A549 (cell line): ENCODE results near the gene MEGF9. TPM values are rescaled to one million over a fixed set of nuclear protein-coding genes. Genes with fewer than 3 reads are reported as not detected.
A peak's percentile ranks its signal among the peaks of the same experiment; 100 is the strongest.

ENCODE experiments used
- ATAC-seq, 2 experiments: fragments of 200-7000 bp in 1 of 2; fragments of >200 bp in 1 of 2; cut with Nextera tagmentation in 1 of 2; cut with Tn5 transposase in 1 of 2; 3 replicates each; pipeline versions ENCODE4 v1.8.0 to v1.9.1; 2018 to 2020; ENCODE audit warnings: mild to moderate bottlenecking in 1 of 2, moderate library complexity in 1 of 2
- CTCF ChIA-PET: fragments of 300-600 bp; sonication (Branson Sonifier 250); formaldehyde crosslinking; extraction: SDS; loops from one replicate; lab custom pipeline; 2021; ENCODE audit warnings: antibody characterized with exemption, inconsistent platforms; lab: Yijun Ruan, JAX
- POLR2A ChIA-PET: fragments of 350-600 bp; formaldehyde crosslinking; extraction: SDS; loops from one replicate; lab custom pipeline; 2021; ENCODE audit warnings: antibody characterized with exemption, inconsistent platforms; lab: Yijun Ruan, JAX
- DNase-seq, 2 experiments: peaks; one replicate each; pipeline versions ENCODE4 v3.0.0 to v3.0.0-alpha.2; 2011 to 2016; ENCODE audit warnings: low read depth in 1 of 2, low spot score in 1 of 2
- FAIRE-seq: peaks from 2 replicates; lab custom pipeline; 2011; peaks lifted over from hg19 to GRCh38; lab: Jason Lieb, UNC
- H3K27ac ChIP-seq, 2 experiments: fragments of >200 bp; sonication (Bioruptor Twin); formaldehyde crosslinking; 3 replicates each; pipeline ENCODE4 v1.5.1; 2016 to 2017
- H3K4me1 ChIP-seq: fragments of >200 bp; sonication (Bioruptor Twin); formaldehyde crosslinking; 3 replicates; pipeline ENCODE4 v1.6.1; 2016
- H3K4me2 ChIP-seq: fragments of >200 bp; sonication (Bioruptor Twin); formaldehyde crosslinking; 3 replicates; pipeline ENCODE4 v1.6.1; 2016
- H3K4me3 ChIP-seq: fragments of >200 bp; sonication (Bioruptor Twin); formaldehyde crosslinking; 3 replicates; pipeline ENCODE4 v1.5.1; 2016
- H3K9me3 ChIP-seq: fragments of >200 bp; sonication (Bioruptor Twin); formaldehyde crosslinking; 3 replicates; pipeline ENCODE4 v1.6.1; 2016
- ATOH8 ChIP-seq: fragments of 250-450 bp; sonication (Bioruptor Pico); IDR thresholded peaks from 2 replicates; pipeline ENCODE4 v1.5.0; 2020; ENCODE audit warnings: low read depth, mild to moderate bottlenecking, moderate library complexity
- CEBPB ChIP-seq, 2 experiments: fragments of >200 bp in 1 of 2; sonication (Bioruptor Twin) in 1 of 2; formaldehyde crosslinking in 1 of 2; IDR thresholded peaks; 2 replicates each; pipeline ENCODE4 v1.6.1; 2012 to 2016
- CHD2 ChIP-seq: fragments of 150-350 bp; IDR thresholded peaks from 2 replicates; pipeline ENCODE4 v1.6.1; 2014; ENCODE audit warnings: low read length; ENCODE audit not compliant: partially characterized antibody
- CTCF ChIP-seq: fragments of >200 bp; sonication (Bioruptor Twin); formaldehyde crosslinking; IDR thresholded peaks from 3 replicates; pipeline ENCODE4 v1.5.1; 2016
- E2F6 ChIP-seq: IDR thresholded peaks from 2 replicates; pipeline ENCODE4 v1.6.1; 2012; ENCODE audit warnings: low read depth, borderline replicate concordance
- EHF ChIP-seq: fragments of 250-450 bp; sonication (Bioruptor Pico); IDR thresholded peaks from 2 replicates; pipeline ENCODE4 v1.5.0; 2020; ENCODE audit warnings: mild to moderate bottlenecking
- ESRRA ChIP-seq: fragments of 150-350 bp; IDR thresholded peaks from 2 replicates; pipeline ENCODE4 v1.6.1; 2014; ENCODE audit warnings: mild to moderate bottlenecking, low read length, borderline replicate concordance
- HDAC2 ChIP-seq: fragments of 200-600 bp; sonication (generic); IDR thresholded peaks from 2 replicates; pipeline ENCODE4 v1.6.1; 2016
- HES2 ChIP-seq: fragments of >200 bp; sonication (Bioruptor Twin); formaldehyde crosslinking; IDR thresholded peaks from 2 replicates; pipeline ENCODE4 v1.6.1; 2016
- HEYL ChIP-seq: fragments of 250-450 bp; sonication (Bioruptor Pico); IDR thresholded peaks from 2 replicates; pipeline ENCODE4 v1.8.0; 2021; ENCODE audit warnings: mild to moderate bottlenecking, moderate library complexity
- HOXA7 ChIP-seq: fragments of 250-450 bp; sonication (Bioruptor Pico); IDR thresholded peaks from 2 replicates; pipeline ENCODE4 v1.5.0; 2020; ENCODE audit warnings: mild to moderate bottlenecking, moderate library complexity
- HOXB13 ChIP-seq: fragments of 250-450 bp; sonication (Bioruptor Pico); IDR thresholded peaks from 2 replicates; pipeline ENCODE4 v1.5.0; 2020; ENCODE audit warnings: low read depth, mild to moderate bottlenecking, moderate library complexity
- JUN ChIP-seq, 2 experiments: fragments of >200 bp; sonication (Bioruptor Twin); formaldehyde crosslinking; IDR thresholded peaks; 2 replicates in 1 of 2; 3 replicates in 1 of 2; pipeline ENCODE4 v1.6.1; 2016 to 2017
- KDM1A ChIP-seq: fragments of 200-600 bp; sonication (generic); IDR thresholded peaks from 2 replicates; pipeline ENCODE4 v1.6.1; 2016; ENCODE audit warnings: low read depth, mild to moderate bottlenecking
- KDM5A ChIP-seq: fragments of 200-600 bp; sonication (generic); IDR thresholded peaks from 2 replicates; pipeline ENCODE4 v1.6.1; 2016; ENCODE audit warnings: antibody characterized with exemption, mild to moderate bottlenecking
- MAFK ChIP-seq: fragments of 450-650 bp; IDR thresholded peaks from 2 replicates; pipeline ENCODE4 v1.6.1; 2014; ENCODE audit not compliant: partially characterized antibody
- MAX ChIP-seq: IDR thresholded peaks from 2 replicates; pipeline ENCODE4 v1.6.1; 2012
- MAZ ChIP-seq: fragments of 150-350 bp; IDR thresholded peaks from 2 replicates; pipeline ENCODE4 v1.6.1; 2014; ENCODE audit warnings: antibody characterized with exemption, low read depth, low read length, borderline replicate concordance
- NFE2L2 ChIP-seq: fragments of 150-350 bp; conservative IDR thresholded peaks from 2 replicates; pipeline ENCODE4 v1.6.1; 2014; ENCODE audit warnings: low read length
- NPAS2 ChIP-seq: fragments of 250-450 bp; sonication (Bioruptor Pico); IDR thresholded peaks from 2 replicates; pipeline ENCODE4 v1.8.0; 2022; ENCODE audit warnings: mild to moderate bottlenecking, moderate library complexity, borderline replicate concordance
- PBX3 ChIP-seq: IDR thresholded peaks from 2 replicates; pipeline ENCODE4 v1.6.1; 2012
- PHF8 ChIP-seq: fragments of 200-600 bp; sonication (generic); IDR thresholded peaks from 2 replicates; pipeline ENCODE4 v1.6.1; 2016; ENCODE audit warnings: low read depth, mild to moderate bottlenecking, antibody characterized with exemption, moderate library complexity, borderline replicate concordance
- RFX5 ChIP-seq: fragments of 450-650 bp; IDR thresholded peaks from 2 replicates; pipeline ENCODE4 v1.7.1; 2014; ENCODE audit warnings: antibody characterized with exemption, mild to moderate bottlenecking, moderate library complexity
- TFCP2L1 ChIP-seq: fragments of 250-450 bp; sonication (Bioruptor Pico); IDR thresholded peaks from 2 replicates; pipeline ENCODE4 v1.5.0; 2021; ENCODE audit warnings: mild to moderate bottlenecking
- ZNF302 ChIP-seq: fragments of 250-450 bp; sonication (Bioruptor Pico); IDR thresholded peaks from 2 replicates; pipeline ENCODE4 v1.9.0; 2021; ENCODE audit warnings: inconsistent platforms, mild to moderate bottlenecking, moderate library complexity
- WGBS: methylation state at CpG from one replicate; pipeline ENCODE4 v1.1.6; 2017; ENCODE audit errors: missing lambda C conversion rate; 5-methylcytosine and 5-hydroxymethylcytosine counted together
- polyA plus RNA-seq, 4 experiments: library from polyadenylated mRNA; depleted of rRNA in 3 of 4; stranded (reverse); fragments of >200 nt; fragmentation: RNase III in 1 of 4; extraction: RNeasy Plus Mini Kit Qiagen cat#74134 plus additional on column Dnase treatment in 1 of 4; gene quantifications; 2 replicates in 3 of 4; 3 replicates in 1 of 4; pipeline ENCODE4 v1.2.3, GENCODE V29; 2011 to 2017

Gene MEGF9
- polyA plus RNA-seq, 2 of the 4 experiments (the other 2 are of a cell fraction), result 25.7 to 33.4 TPM

- Histone ChIP-seq H3K9me3 (no peaks in the 10 kb centered on the region), H3K4me1 (peaks cover 5% of the 10 kb centered on the region; the same call in 2 of the 3 replicates)
- POLR2A ChIA-PET, result no interaction called here
- DNase-seq, result no peak
- 92% methylated on average over 1 of the region's 1 CpG for WGBS
- FAIRE-seq, result no peak
- TF ChIP-seq ESRRA (no peak), MAFK (no peak), NFE2L2 (no peak)
- TF ChIP-seq, all 56 proteins: peak for 0
- H3K4me2 ChIP-seq, result no peak overlapping the region
- H3K27ac ChIP-seq, result no peak overlapping the region
- CTCF ChIA-PET, result interaction anchor here (0.8 to 1.0 kb wide), 3 partner anchors 9 to 35 kb away, joined by 3 to 5 read pairs (median 5); no protein-coding TSS in a partner anchor
- ATAC-seq, result peak in 1 of 2 experiments; percentile 19; a peak in 2 of 6 replicates
- no peak overlapping the region for H3K4me3 ChIP-seq
Observed at GRCh38 chr9:120587328-120587727, 126.9 kb downstream of the MEGF9 start.

- no peaks in the 10 kb centered on the region for H3K9me3 ChIP-seq
- peak overlapping the region; percentile 9; the same call in 1 of the 3 replicates for H3K4me2 ChIP-seq
- H3K4me3 ChIP-seq, result no peak overlapping the region
- H3K27ac ChIP-seq, result no peak overlapping the region
- no peak for TF ChIP-seq CHD2
- no peak for TF ChIP-seq MAZ
- no peak for TF ChIP-seq PBX3
- no peak for TF ChIP-seq KDM1A
- 81% methylated on average over 3 of the region's 3 CpGs for WGBS
- ChIA-PET POLR2A (no interaction called here), CTCF (no interaction called here)
- FAIRE-seq (no peak), ATAC-seq (no peak), DNase-seq (peak; percentile 48 to 71)
- H3K4me1 ChIP-seq, result peaks cover 11% of the 10 kb centered on the region
Observed at GRCh38 chr9:120583958-120584369, 130.3 kb downstream of the MEGF9 start.

GRCh38 chr9:120580051-120580896, 134.0 kb downstream of the MEGF9 start, which contains the start of gene CDK5RAP2:
CDK5RAP2 (minus strand) TSS chr9:120580167; CDS start chr9:120579978, 189 bp downstream.
- ATAC-seq, result peak; percentile 99
- CTCF ChIA-PET, result no interaction called here
- peak; percentile 67; the same call in 1 of the 2 replicates for TF ChIP-seq HEYL (CRISPR knock-in tag)
- TF ChIP-seq NPAS2, result peak; percentile 42; the same call in 1 of the 2 replicates
- no peak for TF ChIP-seq RFX5
- peak; percentile 98 for TF ChIP-seq E2F6
- peak; percentile 97 for TF ChIP-seq MAX
- TF ChIP-seq HDAC2, result no peak
- TF ChIP-seq ATOH8, result no peak; the same call in none of the 2 replicates
- no peak for TF ChIP-seq CEBPB (IDR thresholded peaks at IDR 0.05)
- TF ChIP-seq HOXB13, result peak; percentile 96
- TF ChIP-seq KDM5A, result 0 out of 2 replicates have a peak, but pooled peaks have one; percentile 47
- TF ChIP-seq CHD2, result no peak
- TF ChIP-seq EHF (CRISPR knock-in tag), result peak; percentile 83
- no peak for TF ChIP-seq TFCP2L1 (CRISPR knock-in tag)
- 0 out of 2 replicates have a peak, but pooled peaks have one; percentile 20 for TF ChIP-seq PHF8
- no peak for TF ChIP-seq CTCF
- peak; percentile 87; the same call in 1 of the 2 replicates for TF ChIP-seq HOXA7 (CRISPR knock-in tag)
- TF ChIP-seq JUN (IDR thresholded peaks at IDR 0.05), result peak; percentile 33 to 75; a peak in 3 of 5 replicates
- peak; percentile 88 for TF ChIP-seq ZNF302 (CRISPR knock-in tag)
- no peak for TF ChIP-seq HES2
- TF ChIP-seq PBX3, result 0 out of 2 replicates have a peak, but pooled peaks have one; percentile 49

More at GRCh38 chr9:120580051-120580896, 134.0 kb downstream of the MEGF9 start, which contains the start of gene CDK5RAP2:
- H3K4me2 ChIP-seq, result peak within 1 kb of the TSS; percentile 99
- 16% methylated on average over 30 of the region's 33 CpGs for WGBS
- DNase-seq (peak; percentile 91 to 98), FAIRE-seq (peak; percentile 65)
- no peaks in the 10 kb centered on the region for H3K9me3 ChIP-seq
- peak within 1 kb of the TSS; percentile 82 for H3K4me3 ChIP-seq
- POLR2A ChIA-PET, result interaction anchor here (0.6 kb wide), 1 partner anchor 66 kb away, joined by 4 read pairs; no protein-coding TSS in a partner anchor
- H3K4me1 ChIP-seq, result peaks cover 18% of the 10 kb centered on the region
- peak within 1 kb of the TSS; percentile 87 to 94 for H3K27ac ChIP-seq
